A673 (cell line): ENCODE measurements around the gene FGR.

Source experiments
- EZH2 ChIP-seq: fragments of 200-600 bp; sonication (generic); IDR thresholded peaks from 2 replicates; pipeline ENCODE4 v1.6.1; 2017; ENCODE audit warnings: borderline replicate concordance, low read depth, mild to moderate bottlenecking, mixed read lengths, antibody characterized with exemption, low read length; ENCODE audit not compliant: poor library complexity, severe bottlenecking
- TF ChIP-seq, protein P1 (sequence below): fragments of 300-800, 200-600 bp; sonication (generic); conservative IDR thresholded peaks from 2 replicates; pipeline ENCODE4 v1.5.1; 2017; ENCODE audit warnings: low read depth, mild to moderate bottlenecking, antibody characterized with exemption, low read length, moderate library complexity, mixed read lengths

DNA sequence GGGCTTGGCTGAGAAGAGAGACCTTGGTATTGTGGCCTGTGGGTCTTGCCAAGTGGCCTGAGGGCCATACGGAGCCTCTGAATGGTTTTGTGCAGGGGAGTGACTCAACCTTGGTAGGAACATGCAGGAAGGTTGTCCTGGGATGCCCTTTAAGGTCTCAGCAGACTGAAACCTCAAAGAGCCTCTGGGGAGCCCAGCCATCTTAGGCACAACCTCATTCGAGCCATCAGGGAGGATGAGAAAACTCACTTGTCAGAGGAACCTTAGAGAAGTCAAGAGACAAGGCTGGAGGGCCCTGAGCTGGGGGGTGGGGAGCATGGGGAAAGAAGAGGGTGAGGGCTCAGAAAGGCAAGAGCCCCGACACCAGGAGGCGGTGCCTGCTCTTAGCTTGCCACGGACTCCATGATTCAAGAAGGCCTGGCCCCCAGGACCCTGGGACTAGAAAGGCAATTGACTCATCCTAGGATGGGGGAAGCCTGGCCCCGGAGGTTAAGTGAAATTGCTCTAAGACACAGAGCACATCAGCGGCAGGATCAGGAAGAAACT, 24.0 kb upstream of the FGR start:
- TF ChIP-seq, protein P1, sequence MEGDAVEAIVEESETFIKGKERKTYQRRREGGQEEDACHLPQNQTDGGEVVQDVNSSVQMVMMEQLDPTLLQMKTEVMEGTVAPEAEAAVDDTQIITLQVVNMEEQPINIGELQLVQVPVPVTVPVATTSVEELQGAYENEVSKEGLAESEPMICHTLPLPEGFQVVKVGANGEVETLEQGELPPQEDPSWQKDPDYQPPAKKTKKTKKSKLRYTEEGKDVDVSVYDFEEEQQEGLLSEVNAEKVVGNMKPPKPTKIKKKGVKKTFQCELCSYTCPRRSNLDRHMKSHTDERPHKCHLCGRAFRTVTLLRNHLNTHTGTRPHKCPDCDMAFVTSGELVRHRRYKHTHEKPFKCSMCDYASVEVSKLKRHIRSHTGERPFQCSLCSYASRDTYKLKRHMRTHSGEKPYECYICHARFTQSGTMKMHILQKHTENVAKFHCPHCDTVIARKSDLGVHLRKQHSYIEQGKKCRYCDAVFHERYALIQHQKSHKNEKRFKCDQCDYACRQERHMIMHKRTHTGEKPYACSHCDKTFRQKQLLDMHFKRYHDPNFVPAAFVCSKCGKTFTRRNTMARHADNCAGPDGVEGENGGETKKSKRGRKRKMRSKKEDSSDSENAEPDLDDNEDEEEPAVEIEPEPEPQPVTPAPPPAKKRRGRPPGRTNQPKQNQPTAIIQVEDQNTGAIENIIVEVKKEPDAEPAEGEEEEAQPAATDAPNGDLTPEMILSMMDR, result no peak
- no peak for TF ChIP-seq EZH2
